Activated CD4-positive, alpha-beta memory T cell treated with anti-CD3 and anti-CD28 coated beads, Interleukin-2, amount 10 ng/mL, durations not matched to agents 7 days and 5 days (primary cell): ENCODE results near the gene TTLL7. TPM values are rescaled to one million over a fixed set of nuclear protein-coding genes. Genes with fewer than 3 reads are reported as not detected.

Experiments
- CTCF ChIA-PET: fragments of 350-600 bp; sonication (Branson Sonifier 250); formaldehyde crosslinking; loops from one replicate; lab custom pipeline; 2021; ENCODE audit warnings: antibody characterized with exemption, inconsistent platforms; lab: Charles Lee
- POLR2A ChIA-PET: fragments of 350-600 bp; sonication (Branson Sonifier 250); formaldehyde crosslinking; loops from one replicate; lab custom pipeline; 2021; ENCODE audit warnings: antibody characterized with exemption; lab: Charles Lee
- DNase-seq: peaks from one replicate; pipeline ENCODE4 v3.0.0-alpha.2; 2020
- H3K27ac Mint-ChIP-seq: one replicate; pipeline ENCODE4 v1.8.0; 2021; ENCODE audit warnings: mild to moderate bottlenecking, mixed read lengths
- H3K27me3 Mint-ChIP-seq: one replicate; pipeline ENCODE4 v1.8.0; 2021; ENCODE audit warnings: mixed read lengths
- H3K36me3 Mint-ChIP-seq: one replicate; pipeline ENCODE4 v1.8.0; 2021; ENCODE audit warnings: low read depth, mixed read lengths
- H3K4me1 Mint-ChIP-seq: one replicate; pipeline ENCODE4 v1.8.0; 2021; ENCODE audit warnings: mixed read lengths
- H3K4me3 Mint-ChIP-seq: one replicate; pipeline ENCODE4 v1.8.0; 2021; ENCODE audit warnings: mild to moderate bottlenecking, mixed read lengths
- H3K9me3 Mint-ChIP-seq: one replicate; pipeline ENCODE4 v1.8.0; 2021; ENCODE audit warnings: mixed read lengths
- total RNA-seq, 2 experiments: library from RNA; stranded (reverse); gene quantifications; one replicate each; pipeline ENCODE4 v1.2.3, GENCODE V29; 2021

TTLL7 gene
- total RNA-seq, 2 experiments from 2014 or later, result 2.2 to 2.5 TPM

DNA sequence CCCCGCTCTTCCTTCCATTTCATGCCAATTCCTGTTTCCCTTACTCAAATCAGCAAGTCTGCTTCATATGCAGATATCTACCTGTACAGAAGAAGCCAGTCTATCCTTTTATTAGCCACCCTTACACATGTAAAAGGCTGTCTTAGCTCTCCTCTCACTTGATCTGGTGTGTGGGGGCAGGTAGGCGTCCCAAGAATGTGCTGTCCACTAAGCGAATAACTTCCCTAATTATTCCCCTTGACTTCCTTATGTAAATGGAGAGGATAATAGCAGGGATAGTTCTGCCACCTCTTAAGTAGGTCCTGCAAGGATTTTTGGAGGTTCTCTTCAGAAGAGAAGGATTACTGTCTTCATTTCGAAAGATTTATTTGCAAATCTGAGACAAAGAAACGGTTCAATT lies 160.4 kb downstream of the TTLL7 start:
- CTCF ChIA-PET, result no interaction called here
- no peaks in the 10 kb centered on the region for H3K36me3 Mint-ChIP-seq

DNA sequence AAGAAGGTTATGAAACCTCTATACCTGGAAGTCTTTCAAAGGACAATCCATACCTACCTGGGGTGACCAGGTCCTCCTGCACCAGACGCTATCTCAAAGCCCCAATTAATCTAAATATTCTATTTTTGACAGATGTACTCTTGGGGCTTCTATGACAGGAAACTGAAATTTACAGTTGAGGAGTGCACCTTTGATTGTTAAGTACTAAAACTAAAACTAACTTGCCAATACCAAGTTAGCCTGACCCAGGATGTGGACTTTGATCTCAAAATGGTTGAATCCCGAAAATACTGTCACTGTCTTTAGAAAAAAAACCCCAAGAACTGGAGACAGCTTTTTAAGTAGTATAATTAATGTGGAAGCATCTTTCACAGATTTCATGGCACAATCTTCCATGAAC lies 162.4 kb downstream of the TTLL7 start:
- CTCF ChIA-PET, result no interaction called here
- Mint-ChIP-seq H3K9me3 (no peaks in the 10 kb centered on the region), H3K27ac (no peak overlapping the region), H3K4me1 (no peaks in the 10 kb centered on the region), H3K4me3 (no peak overlapping the region), H3K27me3 (no peaks in the 10 kb centered on the region), H3K36me3 (no peaks in the 10 kb centered on the region)
- DNase-seq, result no peak
- POLR2A ChIA-PET, result no interaction called here

More for the DNA sequence above, 160.4 kb downstream of the TTLL7 start:
- H3K4me1 Mint-ChIP-seq, result no peaks in the 10 kb centered on the region
- no peaks in the 10 kb centered on the region for H3K27me3 Mint-ChIP-seq
- no peak for DNase-seq
- POLR2A ChIA-PET, result no interaction called here
- H3K4me3 Mint-ChIP-seq, result no peak overlapping the region
- no peak overlapping the region for H3K27ac Mint-ChIP-seq
- H3K9me3 Mint-ChIP-seq, result no peaks in the 10 kb centered on the region

DNA sequence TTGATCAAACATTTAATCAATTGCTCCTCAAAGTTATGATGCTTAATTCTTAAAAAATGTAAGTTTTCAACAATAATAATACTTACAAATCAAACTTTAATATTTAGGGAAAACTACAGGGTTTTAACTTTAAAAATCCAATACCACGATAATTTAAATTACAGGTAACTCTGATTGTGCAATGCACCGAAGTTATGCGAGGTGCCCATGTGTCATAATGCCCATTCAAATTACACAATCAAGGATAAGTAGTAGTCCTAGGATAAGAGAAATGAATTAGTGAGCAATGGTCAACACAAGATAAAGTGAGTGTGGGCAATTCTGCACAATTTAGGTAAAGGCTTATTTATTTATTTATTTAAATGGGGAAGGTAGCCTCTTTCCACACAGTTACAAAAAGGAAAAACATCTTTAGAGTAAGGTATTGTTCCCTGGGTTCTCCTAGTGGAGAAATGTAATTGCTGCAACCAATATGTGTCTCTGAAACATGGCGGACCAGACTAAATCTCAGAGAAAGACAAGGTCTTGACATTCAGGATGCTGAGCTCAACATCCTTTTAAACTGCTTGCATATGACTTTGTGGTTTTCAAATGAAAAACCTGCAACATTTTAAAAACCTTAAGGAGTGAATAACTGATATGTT lies 164.2 kb downstream of the TTLL7 start:
- no peak for DNase-seq
- POLR2A ChIA-PET, result no interaction called here
- H3K27ac Mint-ChIP-seq, result no peak overlapping the region
- no peaks in the 10 kb centered on the region for H3K9me3 Mint-ChIP-seq
- no peaks in the 10 kb centered on the region for H3K36me3 Mint-ChIP-seq
- H3K27me3 Mint-ChIP-seq, result no peaks in the 10 kb centered on the region
- no peak overlapping the region for H3K4me3 Mint-ChIP-seq
- H3K4me1 Mint-ChIP-seq, result no peaks in the 10 kb centered on the region
- CTCF ChIA-PET, result no interaction called here

DNA sequence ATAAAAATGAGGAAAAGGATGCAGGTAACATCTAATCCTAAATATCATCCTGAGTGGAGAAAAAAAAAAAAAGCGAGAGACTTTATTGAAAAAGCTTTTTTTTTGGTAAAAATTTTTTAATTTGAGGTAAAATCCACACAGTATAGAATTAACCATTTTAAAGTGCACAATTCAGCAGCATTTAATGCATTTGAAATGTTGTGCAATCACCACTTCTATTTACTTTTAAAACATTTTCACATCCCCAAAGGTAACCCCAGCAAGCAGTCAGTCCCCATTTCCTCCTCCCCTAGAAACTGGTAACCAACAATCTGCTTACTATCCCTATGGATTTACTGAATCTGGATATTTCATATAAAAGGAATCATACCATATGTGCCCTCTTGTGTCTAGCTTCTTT lies 166.7 kb downstream of the TTLL7 start:
- Mint-ChIP-seq H3K9me3 (no peaks in the 10 kb centered on the region), H3K27ac (no peak overlapping the region), H3K4me3 (no peak overlapping the region), H3K27me3 (no peaks in the 10 kb centered on the region), H3K4me1 (no peaks in the 10 kb centered on the region), H3K36me3 (no peaks in the 10 kb centered on the region)
- no peak for DNase-seq
- ChIA-PET CTCF (no interaction called here), POLR2A (no interaction called here)

DNA sequence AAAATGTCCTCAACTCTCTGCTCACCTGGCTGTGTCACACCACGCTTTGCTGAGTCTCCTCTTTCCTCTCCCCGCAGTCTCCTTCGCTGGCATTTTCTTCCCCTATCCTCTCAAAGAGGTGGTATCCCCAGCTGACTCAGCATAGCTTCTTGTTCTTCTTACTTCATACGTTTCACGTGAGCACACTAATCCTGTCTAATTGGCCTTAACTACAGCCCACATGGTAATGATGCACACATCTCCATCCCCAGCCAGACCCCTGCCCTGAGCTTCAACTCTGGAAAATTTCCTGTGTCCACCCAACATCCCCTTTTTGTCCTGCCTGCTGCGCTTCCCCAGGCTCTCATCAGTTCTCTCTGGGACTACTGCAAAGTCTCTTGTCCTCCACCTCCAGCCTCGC lies 169.8 kb downstream of the TTLL7 start:
- Mint-ChIP-seq H3K27me3 (no peaks in the 10 kb centered on the region), H3K9me3 (no peaks in the 10 kb centered on the region), H3K4me1 (no peaks in the 10 kb centered on the region), H3K27ac (no peak overlapping the region), H3K36me3 (no peaks in the 10 kb centered on the region), H3K4me3 (no peak overlapping the region)
- POLR2A ChIA-PET, result no interaction called here
- CTCF ChIA-PET, result no interaction called here
- no peak for DNase-seq

DNA sequence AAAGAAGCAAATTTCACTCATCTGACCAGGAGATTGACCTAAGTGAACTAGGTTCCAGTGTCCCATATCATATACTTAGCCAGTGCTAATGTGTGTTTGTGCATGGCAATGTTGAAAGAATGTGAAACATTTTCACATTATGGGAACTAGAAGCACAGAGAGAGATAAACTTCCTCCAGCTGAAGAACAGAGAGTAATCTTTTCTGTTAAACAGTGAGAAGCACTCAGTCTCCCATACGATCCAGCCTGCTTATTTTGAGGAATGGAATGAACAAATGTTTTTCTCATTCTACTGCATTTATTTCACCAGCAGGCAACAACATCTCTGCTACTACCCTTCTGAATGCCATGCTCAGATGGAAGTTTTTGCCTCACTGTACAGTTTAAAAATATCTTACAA lies 170.5 kb downstream of the TTLL7 start:
- CTCF ChIA-PET, result no interaction called here
- no peak overlapping the region for H3K4me3 Mint-ChIP-seq
- POLR2A ChIA-PET, result no interaction called here
- H3K36me3 Mint-ChIP-seq, result no peaks in the 10 kb centered on the region
- H3K9me3 Mint-ChIP-seq, result peaks cover 2% of the 10 kb centered on the region
- no peaks in the 10 kb centered on the region for H3K27me3 Mint-ChIP-seq
- no peak overlapping the region for H3K27ac Mint-ChIP-seq
- DNase-seq, result no peak
- H3K4me1 Mint-ChIP-seq, result no peaks in the 10 kb centered on the region

DNA sequence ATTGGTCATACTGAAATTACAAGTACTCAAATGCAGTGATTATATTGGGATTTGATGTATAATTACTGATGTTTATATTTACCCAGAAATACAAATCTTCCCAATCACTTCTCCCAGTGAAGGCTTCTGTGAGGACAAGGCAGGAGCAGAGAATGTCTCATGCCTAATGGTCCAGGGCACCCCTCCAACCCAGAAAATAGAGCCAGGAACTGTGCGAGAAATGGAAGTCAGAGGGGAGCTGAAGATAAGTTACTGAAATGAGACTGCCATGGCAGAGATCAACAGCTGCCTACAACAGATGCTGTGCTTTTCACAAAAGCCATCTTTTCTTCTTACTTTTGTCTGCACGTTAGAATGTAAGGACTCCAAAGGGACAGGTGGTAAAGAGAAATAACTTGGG lies 171.2 kb downstream of the TTLL7 start:
- ChIA-PET CTCF (no interaction called here), POLR2A (no interaction called here)
- Mint-ChIP-seq H3K27ac (no peak overlapping the region), H3K36me3 (no peaks in the 10 kb centered on the region), H3K4me1 (no peaks in the 10 kb centered on the region), H3K27me3 (no peaks in the 10 kb centered on the region), H3K4me3 (no peak overlapping the region), H3K9me3 (peaks cover 2% of the 10 kb centered on the region)
- no peak for DNase-seq

DNA sequence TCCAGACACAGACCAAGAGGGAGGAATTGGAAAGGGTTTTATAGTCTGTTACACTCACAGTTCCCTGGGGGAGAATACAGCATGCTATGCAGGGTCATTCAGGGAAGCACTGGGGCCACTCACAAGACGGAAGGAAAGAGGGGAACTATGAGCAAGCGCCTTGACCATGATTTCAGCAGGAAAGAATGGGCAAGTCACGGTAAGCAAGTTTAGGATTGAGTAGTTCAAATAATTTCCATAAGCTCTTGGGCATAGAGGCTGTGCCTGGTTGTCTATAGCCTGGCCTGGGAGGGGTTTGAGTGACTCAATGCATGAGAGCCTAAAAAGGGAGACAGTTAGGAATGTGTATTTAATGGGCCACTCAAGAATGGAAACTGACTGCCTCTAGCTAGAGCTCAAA lies 176.7 kb downstream of the TTLL7 start:
- POLR2A ChIA-PET, result no interaction called here

DNA sequence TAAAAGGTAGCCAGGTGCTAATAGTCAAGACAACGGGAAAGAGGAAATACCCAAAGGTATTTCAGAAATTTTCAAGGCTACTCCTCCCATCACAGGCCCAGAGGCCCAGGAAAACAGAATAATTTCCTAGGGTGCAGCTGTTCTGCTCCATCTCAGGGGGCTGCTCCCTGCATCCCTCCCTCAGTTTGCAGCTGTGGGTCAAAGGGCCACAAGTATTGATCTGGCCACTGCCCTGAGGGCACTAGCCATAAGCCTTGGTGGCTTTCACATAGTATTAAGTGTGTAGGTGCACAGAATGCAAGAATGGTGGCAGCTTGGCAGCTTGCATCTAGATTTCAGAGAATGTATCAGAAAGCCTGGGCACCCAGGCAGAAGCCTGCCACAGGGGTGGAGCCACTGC lies 179.5 kb downstream of the TTLL7 start:
- no peaks in the 10 kb centered on the region for H3K27me3 Mint-ChIP-seq
- DNase-seq, result no peak
- ChIA-PET POLR2A (no interaction called here), CTCF (no interaction called here)
- no peaks in the 10 kb centered on the region for H3K4me1 Mint-ChIP-seq
- H3K27ac Mint-ChIP-seq, result no peak overlapping the region
- no peak overlapping the region for H3K4me3 Mint-ChIP-seq
- H3K36me3 Mint-ChIP-seq, result no peaks in the 10 kb centered on the region
- H3K9me3 Mint-ChIP-seq, result peaks cover 2% of the 10 kb centered on the region

More for the DNA sequence above, 176.7 kb downstream of the TTLL7 start:
- no peak for DNase-seq
- H3K9me3 Mint-ChIP-seq, result peaks cover 2% of the 10 kb centered on the region
- CTCF ChIA-PET, result no interaction called here
- H3K4me1 Mint-ChIP-seq, result no peaks in the 10 kb centered on the region
- no peaks in the 10 kb centered on the region for H3K27me3 Mint-ChIP-seq
- no peak overlapping the region for H3K27ac Mint-ChIP-seq
- no peaks in the 10 kb centered on the region for H3K36me3 Mint-ChIP-seq
- no peak overlapping the region for H3K4me3 Mint-ChIP-seq

DNA sequence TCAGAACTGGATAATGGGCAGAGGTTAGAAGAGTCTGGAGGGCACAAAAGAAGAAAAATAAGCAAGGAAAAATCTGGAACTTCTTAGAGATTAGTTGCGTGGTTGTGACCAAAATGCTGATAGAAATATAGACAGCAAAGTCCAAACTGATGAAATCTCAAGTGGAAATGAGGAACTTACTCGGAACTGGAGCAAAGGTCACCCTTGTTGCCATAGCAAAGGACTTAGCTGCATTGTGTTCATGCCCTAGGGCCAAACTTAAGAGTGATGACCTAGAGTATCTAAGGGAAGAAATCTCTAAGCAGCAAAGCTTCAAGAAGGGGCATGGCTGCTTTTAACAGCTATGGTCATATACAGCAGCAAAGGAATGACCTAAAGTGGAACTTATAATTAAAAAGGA lies 180.0 kb downstream of the TTLL7 start:
- Mint-ChIP-seq H3K27me3 (no peaks in the 10 kb centered on the region), H3K4me1 (no peaks in the 10 kb centered on the region), H3K9me3 (peaks cover 2% of the 10 kb centered on the region), H3K4me3 (no peak overlapping the region), H3K27ac (no peak overlapping the region), H3K36me3 (no peaks in the 10 kb centered on the region)
- POLR2A ChIA-PET, result no interaction called here
- no peak for DNase-seq
- CTCF ChIA-PET, result no interaction called here

DNA sequence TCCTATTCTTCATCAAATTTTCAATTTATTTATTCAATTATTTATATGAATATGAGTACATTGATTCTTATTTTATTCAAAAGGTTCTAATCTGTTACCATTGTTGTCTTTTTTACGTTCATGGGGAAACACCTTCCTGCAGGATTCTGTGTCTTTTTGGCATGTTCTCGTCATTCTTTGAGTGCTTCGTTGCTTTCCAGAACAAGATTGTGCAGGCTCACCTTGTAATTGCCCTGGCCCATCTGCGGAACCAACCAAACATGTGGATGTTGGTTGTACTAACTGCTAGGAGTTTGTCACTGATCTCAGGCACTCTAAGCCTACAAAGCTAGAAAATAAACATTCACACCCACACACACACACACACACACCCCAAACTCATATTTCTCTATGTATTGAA lies 182.1 kb downstream of the TTLL7 start:
- H3K9me3 Mint-ChIP-seq, result no peaks in the 10 kb centered on the region

DNA sequence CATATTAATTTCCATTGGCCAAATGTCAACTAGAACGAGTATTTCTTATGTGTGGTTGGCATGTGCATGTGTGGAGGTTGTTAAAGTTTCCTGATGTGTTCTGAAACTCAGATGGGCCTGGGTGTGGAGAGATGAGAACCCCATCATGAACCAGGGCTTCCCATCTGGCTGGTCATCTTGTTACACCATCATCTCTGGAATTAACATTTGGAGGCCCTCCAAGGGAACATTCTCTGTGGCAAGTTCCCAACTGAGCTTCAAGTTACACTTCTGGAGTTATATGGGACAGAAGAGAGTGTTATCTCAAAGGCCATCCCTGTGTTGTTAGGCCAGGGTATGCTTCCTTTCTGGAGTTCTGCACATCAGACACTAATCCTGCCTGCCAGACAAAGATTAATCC lies 183.6 kb downstream of the TTLL7 start:
- Mint-ChIP-seq H3K4me3 (no peak overlapping the region), H3K4me1 (no peaks in the 10 kb centered on the region), H3K36me3 (no peaks in the 10 kb centered on the region), H3K27me3 (no peaks in the 10 kb centered on the region), H3K9me3 (no peaks in the 10 kb centered on the region), H3K27ac (no peak overlapping the region)
- CTCF ChIA-PET, result no interaction called here
- POLR2A ChIA-PET, result no interaction called here
- no peak for DNase-seq

More for the DNA sequence above, 182.1 kb downstream of the TTLL7 start:
- no peak overlapping the region for H3K4me3 Mint-ChIP-seq
- POLR2A ChIA-PET, result no interaction called here
- no peaks in the 10 kb centered on the region for H3K36me3 Mint-ChIP-seq
- no peaks in the 10 kb centered on the region for H3K27me3 Mint-ChIP-seq
- CTCF ChIA-PET, result no interaction called here
- H3K27ac Mint-ChIP-seq, result no peak overlapping the region
- no peaks in the 10 kb centered on the region for H3K4me1 Mint-ChIP-seq
- DNase-seq, result no peak
